ENCODE data around the gene BOK.

BOK gene

GRCh38 chr2:241559323-241560161 lies 997 bp downstream of the BOK start:
- Histone ChIP-seq H3K4me3 (ENCODE audit: low read length) (no peak overlapping the region), H3K9me3 (ENCODE audit: insufficient read depth, low read length) (no peaks in the 10 kb centered on the region), H3K36me3 (replicated peaks; ENCODE audit: low read depth, low read length) (no peaks in the 10 kb centered on the region), H3K27ac (ENCODE audit: low read length) (no peak overlapping the region), H3K4me1 (ENCODE audit: low read length) (no peaks in the 10 kb centered on the region), H3K9ac (ENCODE audit: low read length) (no peak overlapping the region), H4K20me1 (ENCODE audit: insufficient read depth, low read length) (no peaks in the 10 kb centered on the region), H3K27me3 (ENCODE audit: low read depth, low read length) (no peaks in the 10 kb centered on the region), H3K79me2 (ENCODE audit: low read length) (no peaks in the 10 kb centered on the region), H2AFZ (ENCODE audit: low read depth, low read length) (no peak overlapping the region), H3K4me2 (ENCODE audit: low read length) (no peak overlapping the region)
- TF ChIP-seq EZH2phosphoT487 (IDR thresholded peaks at IDR 0.05; ENCODE audit: low read depth) (no peak), CTCF (IDR thresholded peaks at IDR 0.05; ENCODE audit: low read depth, low read length) (no peak)

DNA sequence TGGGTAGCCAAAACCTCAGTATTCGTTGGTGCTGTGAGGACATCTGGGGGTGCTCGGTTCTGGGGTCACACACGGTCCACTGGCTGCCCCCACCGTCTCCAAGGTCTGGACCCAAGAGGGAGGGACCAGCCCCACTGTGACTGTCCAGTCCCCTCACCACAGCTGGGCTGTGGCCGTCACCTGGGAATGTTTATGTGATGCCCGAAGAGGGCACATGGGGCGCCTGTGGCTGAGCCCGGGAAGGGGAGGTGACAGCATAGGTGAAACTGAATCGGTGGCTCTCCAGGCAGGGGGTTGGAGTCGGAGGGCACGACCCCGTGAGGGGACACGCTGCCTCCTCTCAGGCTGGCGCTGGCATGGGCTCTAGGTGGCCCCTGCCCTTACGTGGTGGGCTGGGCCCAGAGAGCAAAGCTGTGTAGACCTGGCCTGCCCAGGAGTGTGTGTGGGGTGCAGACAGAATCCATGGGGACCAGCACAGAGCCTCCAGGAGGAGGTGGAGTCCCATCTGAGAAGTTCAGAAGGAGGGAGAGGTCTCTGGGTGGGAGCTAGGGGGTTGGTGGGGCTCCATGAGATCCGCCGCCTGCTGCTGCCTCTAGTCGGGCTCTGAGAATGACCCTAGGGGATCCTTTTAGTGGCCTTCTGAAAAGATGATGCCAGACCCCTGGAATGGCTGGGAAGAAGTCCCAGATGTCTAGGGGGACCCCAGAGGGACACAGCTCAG lies 1.8 kb downstream of the BOK start:
- Histone ChIP-seq H3K4me1 (ENCODE audit: low read length) (no peaks in the 10 kb centered on the region), H3K9me3 (ENCODE audit: insufficient read depth, low read length) (no peaks in the 10 kb centered on the region), H4K20me1 (ENCODE audit: insufficient read depth, low read length) (no peaks in the 10 kb centered on the region), H2AFZ (ENCODE audit: low read depth, low read length) (no peak overlapping the region), H3K4me3 (ENCODE audit: low read length) (no peak overlapping the region), H3K36me3 (replicated peaks; ENCODE audit: low read depth, low read length) (no peaks in the 10 kb centered on the region), H3K9ac (ENCODE audit: low read length) (no peak overlapping the region), H3K27me3 (ENCODE audit: low read depth, low read length) (no peaks in the 10 kb centered on the region), H3K27ac (ENCODE audit: low read length) (no peak overlapping the region), H3K4me2 (ENCODE audit: low read length) (no peak overlapping the region), H3K79me2 (ENCODE audit: low read length) (no peaks in the 10 kb centered on the region)
- TF ChIP-seq EZH2phosphoT487 (IDR thresholded peaks at IDR 0.05; ENCODE audit: low read depth), result no peak
- TF ChIP-seq CTCF (IDR thresholded peaks at IDR 0.05; ENCODE audit: low read depth, low read length), result no peak

DNA sequence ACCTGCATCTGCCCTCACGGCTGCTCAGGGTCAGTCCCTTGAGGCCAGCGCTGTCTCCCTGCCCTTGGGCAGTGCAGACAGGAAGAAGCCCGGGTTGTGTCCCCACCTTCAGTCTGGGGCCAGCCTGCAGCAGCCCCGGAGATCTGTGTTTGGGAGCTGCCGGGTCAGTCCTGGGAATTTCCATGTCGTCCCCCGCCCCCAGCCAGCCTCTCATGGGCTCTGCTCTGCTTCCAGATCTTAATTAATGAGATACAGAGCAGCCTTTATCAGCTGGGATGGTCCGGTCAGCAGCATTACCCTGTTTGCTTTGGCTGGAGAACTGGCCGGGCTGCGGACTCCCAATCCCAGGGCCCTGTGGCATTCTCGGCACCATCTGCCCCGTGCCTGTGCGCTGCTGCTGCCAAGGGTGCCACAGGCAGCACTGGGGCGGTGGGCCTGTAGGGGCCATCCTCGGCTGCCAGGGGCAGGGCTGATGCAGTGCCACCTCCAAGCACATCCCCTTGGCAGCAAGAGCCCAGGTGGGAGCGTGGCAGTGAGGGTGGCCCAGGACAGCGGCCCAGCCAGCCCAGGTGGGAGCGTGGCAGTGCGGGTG lies 2.4 kb downstream of the BOK start:
- Histone ChIP-seq H3K4me3 (ENCODE audit: low read length) (no peak overlapping the region), H3K9ac (ENCODE audit: low read length) (no peak overlapping the region), H3K79me2 (ENCODE audit: low read length) (no peaks in the 10 kb centered on the region), H3K4me1 (ENCODE audit: low read length) (no peaks in the 10 kb centered on the region), H3K27me3 (ENCODE audit: low read depth, low read length) (no peaks in the 10 kb centered on the region), H3K27ac (ENCODE audit: low read length) (no peak overlapping the region), H2AFZ (ENCODE audit: low read depth, low read length) (no peak overlapping the region), H3K9me3 (ENCODE audit: insufficient read depth, low read length) (no peaks in the 10 kb centered on the region), H3K36me3 (replicated peaks; ENCODE audit: low read depth, low read length) (no peaks in the 10 kb centered on the region), H4K20me1 (ENCODE audit: insufficient read depth, low read length) (no peaks in the 10 kb centered on the region), H3K4me2 (ENCODE audit: low read length) (no peak overlapping the region)
- TF ChIP-seq CTCF (IDR thresholded peaks at IDR 0.05; ENCODE audit: low read depth, low read length) (no peak), EZH2phosphoT487 (IDR thresholded peaks at IDR 0.05; ENCODE audit: low read depth) (no peak)

DNA sequence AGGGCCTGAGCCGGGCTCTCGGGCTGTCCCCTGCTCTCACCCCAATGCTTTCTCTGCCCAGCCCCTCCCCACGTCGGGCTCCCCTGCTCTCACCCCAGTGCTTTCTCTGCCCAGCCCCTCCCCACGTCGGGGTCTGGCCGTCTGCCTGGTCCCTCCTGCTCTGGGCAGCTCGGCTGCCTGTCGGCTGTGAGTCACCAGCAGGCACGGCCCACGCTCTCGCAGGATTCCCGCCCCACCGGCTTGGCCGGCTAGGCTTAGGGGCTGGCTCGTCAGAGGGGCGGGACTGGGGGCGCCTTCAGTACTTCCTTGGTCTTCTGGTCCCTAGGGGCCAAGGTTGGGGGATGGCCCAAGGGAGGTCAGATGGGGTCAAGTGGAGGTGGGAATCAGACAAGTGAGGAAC lies 3.3 kb downstream of the BOK start:
- H3K4me1 ChIP-seq (ENCODE audit: low read length), result no peaks in the 10 kb centered on the region

More for the DNA sequence above, 3.3 kb downstream of the BOK start:
- no peak overlapping the region for H3K4me3 ChIP-seq (ENCODE audit: low read length)
- TF ChIP-seq EZH2phosphoT487 (IDR thresholded peaks at IDR 0.05; ENCODE audit: low read depth), result no peak
- TF ChIP-seq CTCF (IDR thresholded peaks at IDR 0.05; ENCODE audit: low read depth, low read length), result no peak
- H3K9ac ChIP-seq (ENCODE audit: low read length), result no peak overlapping the region
- no peaks in the 10 kb centered on the region for H4K20me1 ChIP-seq (ENCODE audit: insufficient read depth, low read length)
- no peaks in the 10 kb centered on the region for H3K27me3 ChIP-seq (ENCODE audit: low read depth, low read length)
- H3K27ac ChIP-seq (ENCODE audit: low read length), result no peak overlapping the region
- H2AFZ ChIP-seq (ENCODE audit: low read depth, low read length), result no peak overlapping the region
- no peaks in the 10 kb centered on the region for H3K9me3 ChIP-seq (ENCODE audit: insufficient read depth, low read length)
- no peaks in the 10 kb centered on the region for H3K79me2 ChIP-seq (ENCODE audit: low read length)
- no peak overlapping the region for H3K4me2 ChIP-seq (ENCODE audit: low read length)
- no peaks in the 10 kb centered on the region for H3K36me3 ChIP-seq (replicated peaks; ENCODE audit: low read depth, low read length)
